Measurements from ENCODE around the gene CACNG4. TPM values are rescaled to one million over a fixed set of nuclear protein-coding genes. Genes with fewer than 3 reads are reported as not detected.

CACNG4 gene
- total and polyA plus RNA-seq, 11 donors = 0.08 to 0.88 (median 0.33) TPM; not detected in 8

DNA sequence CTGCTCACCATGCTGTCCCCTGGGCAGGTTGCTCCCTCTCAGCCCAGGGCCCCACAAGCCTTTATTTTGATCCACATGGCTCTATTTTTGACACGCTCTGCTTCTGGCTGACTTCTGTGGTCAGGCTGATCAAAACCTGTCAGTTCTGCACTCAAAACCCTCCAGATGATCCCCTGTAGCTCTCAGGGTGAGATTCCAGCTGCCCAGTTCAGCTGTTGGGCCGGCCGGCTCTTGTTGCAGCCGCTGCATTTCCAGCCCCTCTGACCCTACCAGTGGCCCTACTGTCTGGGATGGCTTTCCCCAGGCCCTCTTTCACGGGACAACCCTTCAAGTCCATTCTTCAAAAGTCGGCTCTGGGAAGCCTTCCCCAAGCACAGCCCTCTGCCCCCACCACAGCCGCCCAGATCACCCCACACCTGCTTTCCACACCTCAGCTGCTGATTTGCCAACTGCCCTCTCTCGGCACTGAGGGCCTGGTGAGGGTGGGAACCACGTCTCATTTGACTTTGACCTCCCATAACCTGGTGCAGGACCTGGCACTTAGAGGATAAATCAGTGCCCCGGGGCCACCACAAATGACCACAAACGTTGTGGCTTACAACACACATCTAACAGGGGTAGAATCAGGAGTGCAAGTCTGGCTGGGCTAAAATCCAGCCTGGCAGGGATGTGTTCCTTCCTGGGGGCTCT is 16.3 kb upstream of the CACNG4 start:
- no peak for TF ChIP-seq CTCF (IDR thresholded peaks at IDR 0.05)
- no peak for TF ChIP-seq POLR2A (IDR thresholded peaks at IDR 0.05)
- intact Hi-C loops (cut with DNase I) = no loop called here
- Histone ChIP-seq H3K4me3 (no peak overlapping the region), H3K27me3 (peaks cover 0 to 38% (median 10%) of the 10 kb centered on the region in 9 donors), H3K36me3 (no peaks in the 10 kb centered on the region), H3K27ac (no peak overlapping the region), H3K4me1 (no peaks in the 10 kb centered on the region), H3K9me3 (no peaks in the 10 kb centered on the region)
- DNase-seq (no peak), ATAC-seq (no peak)
- WGBS, 4 donors = 66 to 73% (median 69%) methylated on average over 11 of the region's 11 CpGs

- no peaks in the 10 kb centered on the region for H3K36me3 ChIP-seq
- H3K9me3 ChIP-seq = no peaks in the 10 kb centered on the region
- no peak overlapping the region for H3K4me3 ChIP-seq
- H3K27ac ChIP-seq = no peak overlapping the region
- TF ChIP-seq POLR2A (IDR thresholded peaks at IDR 0.05) (no peak), CTCF (IDR thresholded peaks at IDR 0.05) (no peak)
- intact Hi-C loops (cut with DNase I) = no loop called here
- WGBS, 4 donors = 36 to 55% (median 52%) methylated on average over 10 of the region's 10 CpGs
- peak in 2 of 4 donors; percentile 77 to 79 for ATAC-seq
- no peaks in the 10 kb centered on the region for H3K4me1 ChIP-seq
- peak in 1 of 5 donors; percentile 55 for DNase-seq
- peaks cover 0 to 38% (median 10%) of the 10 kb centered on the region in 9 donors for H3K27me3 ChIP-seq
Measured at GRCh38 chr17:66949501-66949900, 15.0 kb upstream of the CACNG4 start.

DNA sequence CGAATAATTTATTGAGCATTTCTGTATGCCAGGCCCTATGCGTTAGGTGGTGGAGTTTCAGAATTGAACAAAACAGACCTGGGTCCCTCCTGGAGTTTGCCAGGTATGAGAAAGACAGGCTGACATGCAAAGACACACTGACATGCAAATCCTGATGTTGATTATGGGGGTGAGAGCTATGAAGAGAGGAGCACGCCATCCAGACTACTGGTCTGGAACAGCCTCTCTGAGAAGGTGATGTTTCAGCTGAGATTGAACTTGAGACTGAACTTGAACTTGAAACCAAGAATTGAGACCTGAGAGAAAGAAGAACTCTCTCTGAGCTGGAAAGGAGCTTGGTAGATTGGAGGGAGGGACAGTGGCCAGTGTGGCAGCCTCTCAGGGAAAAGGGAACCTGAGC is 14.2 kb upstream of the CACNG4 start:
- TF ChIP-seq CTCF (IDR thresholded peaks at IDR 0.05) = no peak
- no peak for TF ChIP-seq POLR2A (IDR thresholded peaks at IDR 0.05)
- ATAC-seq (no peak), DNase-seq (no peak)
- WGBS, 4 donors = 78 to 83% (median 82%) methylated on average over 3 of the region's 3 CpGs
- no peaks in the 10 kb centered on the region for H3K36me3 ChIP-seq
- H3K4me3 ChIP-seq = no peak overlapping the region
- peaks cover 0 to 30% (median 7%) of the 10 kb centered on the region in 9 donors for H3K27me3 ChIP-seq
- no peaks in the 10 kb centered on the region for H3K9me3 ChIP-seq
- intact Hi-C loops (cut with DNase I) = no loop called here
- no peaks in the 10 kb centered on the region for H3K4me1 ChIP-seq
- no peak overlapping the region for H3K27ac ChIP-seq

- DNase-seq (no peak), ATAC-seq (no peak)
- WGBS, 4 donors = 74 to 93% (median 88%) methylated on average over 6 of the region's 6 CpGs
- Histone ChIP-seq H3K9me3 (no peaks in the 10 kb centered on the region), H3K36me3 (no peaks in the 10 kb centered on the region), H3K27me3 (peaks cover 0 to 23% (median 6%) of the 10 kb centered on the region in 9 donors), H3K4me3 (no peak overlapping the region), H3K4me1 (no peaks in the 10 kb centered on the region), H3K27ac (no peak overlapping the region)
- intact Hi-C loops (cut with DNase I) = no loop called here
- TF ChIP-seq CTCF (IDR thresholded peaks at IDR 0.05) = no peak
- no peak for TF ChIP-seq POLR2A (IDR thresholded peaks at IDR 0.05)
Measured at GRCh38 chr17:66950886-66951604, 13.5 kb upstream of the CACNG4 start.

Data from heart left ventricle (tissue), 16 donors.